ENCODE results near the gene MRPS15.

DNA sequence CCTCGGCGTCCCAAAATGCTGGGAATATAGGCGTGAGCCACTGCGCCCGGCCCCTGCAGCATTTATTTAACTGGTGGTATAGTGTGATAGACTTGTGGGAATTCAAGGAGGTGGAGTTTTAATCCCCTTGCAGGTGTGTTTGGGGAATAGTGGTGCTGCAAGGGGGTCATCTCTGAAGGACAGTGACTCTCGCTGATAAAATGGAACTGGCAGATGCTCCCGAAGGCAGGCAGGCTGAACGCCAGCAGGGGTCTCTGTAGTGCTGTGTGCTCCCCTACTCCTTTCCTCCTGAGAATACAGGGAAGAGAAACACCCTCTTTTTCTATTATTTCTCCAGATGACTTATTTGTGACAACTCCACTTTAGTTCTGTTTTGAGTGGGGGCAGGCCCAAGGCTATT is 17.9 kb downstream of the MRPS15 start:
- TF ChIP-seq, protein P1, sequence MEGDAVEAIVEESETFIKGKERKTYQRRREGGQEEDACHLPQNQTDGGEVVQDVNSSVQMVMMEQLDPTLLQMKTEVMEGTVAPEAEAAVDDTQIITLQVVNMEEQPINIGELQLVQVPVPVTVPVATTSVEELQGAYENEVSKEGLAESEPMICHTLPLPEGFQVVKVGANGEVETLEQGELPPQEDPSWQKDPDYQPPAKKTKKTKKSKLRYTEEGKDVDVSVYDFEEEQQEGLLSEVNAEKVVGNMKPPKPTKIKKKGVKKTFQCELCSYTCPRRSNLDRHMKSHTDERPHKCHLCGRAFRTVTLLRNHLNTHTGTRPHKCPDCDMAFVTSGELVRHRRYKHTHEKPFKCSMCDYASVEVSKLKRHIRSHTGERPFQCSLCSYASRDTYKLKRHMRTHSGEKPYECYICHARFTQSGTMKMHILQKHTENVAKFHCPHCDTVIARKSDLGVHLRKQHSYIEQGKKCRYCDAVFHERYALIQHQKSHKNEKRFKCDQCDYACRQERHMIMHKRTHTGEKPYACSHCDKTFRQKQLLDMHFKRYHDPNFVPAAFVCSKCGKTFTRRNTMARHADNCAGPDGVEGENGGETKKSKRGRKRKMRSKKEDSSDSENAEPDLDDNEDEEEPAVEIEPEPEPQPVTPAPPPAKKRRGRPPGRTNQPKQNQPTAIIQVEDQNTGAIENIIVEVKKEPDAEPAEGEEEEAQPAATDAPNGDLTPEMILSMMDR (conservative IDR thresholded peaks at IDR 0.05): no peak
- TF ChIP-seq ZFX (IDR thresholded peaks at IDR 0.05): no peak
